Activated B cell treated with CpG ODN at 0.5 μM for 24 hours (primary cell): ENCODE data around the gene ANKS1B. TPM values are rescaled to one million over a fixed set of nuclear protein-coding genes. Genes with fewer than 3 reads are reported as not detected.
"Not testable (repeated sequence)": the region's sequence is repeated elsewhere in the genome, so short reads cannot be mapped to it uniquely, and the experiment has no call there.

ENCODE experiments used
- ATAC-seq: fragments of 200-7000 bp; cut with Tn5 transposase; one replicate; pipeline ENCODE4 v1.10.0; 2021; ENCODE audit warnings: low read depth, mild to moderate bottlenecking, moderate library complexity
- CTCF ChIA-PET: fragments of 350-600 bp; sonication (Branson Sonifier 250); formaldehyde crosslinking; loops from one replicate; lab custom pipeline; 2021; ENCODE audit warnings: antibody characterized with exemption; lab: Charles Lee
- POLR2A ChIA-PET: fragments of 350-600 bp; sonication (Branson Sonifier 250); formaldehyde crosslinking; loops from one replicate; lab custom pipeline; 2021; ENCODE audit warnings: antibody characterized with exemption; lab: Charles Lee
- DNase-seq: peaks from one replicate; pipeline ENCODE4 v3.0.0; 2022
- H3K27ac Mint-ChIP-seq: one replicate; pipeline ENCODE4 v1.8.0; 2020; ENCODE audit warnings: mixed read lengths
- H3K27me3 Mint-ChIP-seq: one replicate; pipeline ENCODE4 v1.8.0; 2021; ENCODE audit warnings: mixed read lengths
- H3K36me3 Mint-ChIP-seq: one replicate; pipeline ENCODE4 v1.8.0; 2021; ENCODE audit warnings: low read depth, mixed read lengths
- H3K4me1 Mint-ChIP-seq: one replicate; pipeline ENCODE4 v1.8.0; 2021; ENCODE audit warnings: mixed read lengths
- H3K4me3 Mint-ChIP-seq: one replicate; pipeline ENCODE4 v1.8.0; 2020; ENCODE audit warnings: mild to moderate bottlenecking, mixed read lengths
- H3K9me3 Mint-ChIP-seq: one replicate; pipeline ENCODE4 v1.8.0; 2020; ENCODE audit warnings: mixed read lengths
- CTCF ChIP-seq: fragments of 200-600 bp; IDR thresholded peaks from one replicate; pipeline ENCODE4 v1.8.0; 2022; ENCODE audit warnings: antibody characterized with exemption, mild to moderate bottlenecking
- intact Hi-C: fragments of 100-400 bp; cut with micrococcal nuclease; formaldehyde crosslinking; loops from one replicate; pipeline ENCODE4 v1.15.1; 2024
- total RNA-seq: library from RNA; stranded (reverse); gene quantifications from 2 replicates; pipeline ENCODE4 v1.2.3, GENCODE V29; 2022

The ANKS1B gene
- total RNA-seq, 1 donor from 2014 or later: not detected

GRCh38 chr12:99036566-99036965 lies 948.2 kb downstream of the ANKS1B start:
- TF ChIP-seq CTCF: no peak
- POLR2A ChIA-PET: no interaction called here
- intact Hi-C loops: no loop called here
- Mint-ChIP-seq H3K27ac (no peak overlapping the region), H3K4me3 (no peak overlapping the region), H3K9me3 (no peaks in the 10 kb centered on the region), H3K4me1 (no peaks in the 10 kb centered on the region), H3K36me3 (no peaks in the 10 kb centered on the region), H3K27me3 (no peaks in the 10 kb centered on the region)
- ATAC-seq (no peak), DNase-seq (no peak)
- CTCF ChIA-PET: no interaction called here

GRCh38 chr12:99035803-99036202 lies 948.9 kb downstream of the ANKS1B start:
- Mint-ChIP-seq H3K27ac (no peak overlapping the region), H3K9me3 (no peaks in the 10 kb centered on the region), H3K27me3 (no peaks in the 10 kb centered on the region), H3K4me1 (no peaks in the 10 kb centered on the region), H3K36me3 (no peaks in the 10 kb centered on the region), H3K4me3 (no peak overlapping the region)
- no peak for TF ChIP-seq CTCF
- ATAC-seq (no peak), DNase-seq (no peak)
- CTCF ChIA-PET: no interaction called here
- intact Hi-C loops: no loop called here
- POLR2A ChIA-PET: no interaction called here

- H3K4me1 Mint-ChIP-seq, H3K36me3 Mint-ChIP-seq, H3K27me3 Mint-ChIP-seq, intact Hi-C loops, H3K27ac Mint-ChIP-seq, DNase-seq, ATAC-seq, H3K4me3 Mint-ChIP-seq, H3K9me3 Mint-ChIP-seq, CTCF ChIA-PET, POLR2A ChIA-PET: not testable (repeated sequence)
Observed at GRCh38 chr12:99034201-99034600, 950.5 kb downstream of the ANKS1B start.

- POLR2A ChIA-PET: no interaction called here
- H3K4me1 Mint-ChIP-seq: no peaks in the 10 kb centered on the region
- DNase-seq (no peak), ATAC-seq (no peak)
- no peaks in the 10 kb centered on the region for H3K9me3 Mint-ChIP-seq
- H3K27me3 Mint-ChIP-seq: peaks cover 2% of the 10 kb centered on the region
- CTCF ChIA-PET: no interaction called here
- intact Hi-C loops: no loop called here
- no peak overlapping the region for H3K27ac Mint-ChIP-seq
- H3K36me3 Mint-ChIP-seq: no peaks in the 10 kb centered on the region
- TF ChIP-seq CTCF: no peak
- H3K4me3 Mint-ChIP-seq: no peak overlapping the region
Observed at GRCh38 chr12:99029511-99030271, 955.0 kb downstream of the ANKS1B start.

- Mint-ChIP-seq H3K36me3 (no peaks in the 10 kb centered on the region), H3K27ac (no peak overlapping the region), H3K4me1 (no peaks in the 10 kb centered on the region), H3K9me3 (no peaks in the 10 kb centered on the region), H3K4me3 (no peak overlapping the region), H3K27me3 (peaks cover 2% of the 10 kb centered on the region)
- CTCF ChIA-PET: no interaction called here
- POLR2A ChIA-PET: no interaction called here
- no peak for ATAC-seq
- no peak for TF ChIP-seq CTCF
- no peak for DNase-seq
- intact Hi-C loops: no loop called here
Observed at GRCh38 chr12:99027461-99027860, 957.3 kb downstream of the ANKS1B start.

GRCh38 chr12:99027055-99027393 lies 957.7 kb downstream of the ANKS1B start:
- ATAC-seq: no peak
- no peaks in the 10 kb centered on the region for H3K36me3 Mint-ChIP-seq
- no peak for TF ChIP-seq CTCF
- no peak for DNase-seq
- peaks cover 2% of the 10 kb centered on the region for H3K27me3 Mint-ChIP-seq
- ChIA-PET POLR2A (no interaction called here), CTCF (no interaction called here)
- no peak overlapping the region for H3K4me3 Mint-ChIP-seq
- intact Hi-C loops: no loop called here
- no peaks in the 10 kb centered on the region for H3K4me1 Mint-ChIP-seq
- H3K27ac Mint-ChIP-seq: no peak overlapping the region
- no peaks in the 10 kb centered on the region for H3K9me3 Mint-ChIP-seq
